ENCODE results near the gene TOP2B.

The TOP2B gene

GRCh38 chr3:25572919-25573385 lies 91.8 kb downstream of the TOP2B start:
- Histone ChIP-seq H3F3A (ENCODE audit: control insufficient read depth, insufficient read depth) (no peaks in the 10 kb centered on the region), H4K20me1 (ENCODE audit: control insufficient read depth, insufficient read depth, low read depth, low read length) (no peaks in the 10 kb centered on the region), H3K79me2 (ENCODE audit: control insufficient read depth, low read length) (no peaks in the 10 kb centered on the region), H3K4me3 (ENCODE audit: low read length) (no peak overlapping the region), H3K27ac (ENCODE audit: low read depth, low read length) (no peak overlapping the region), H3K36me3 (ENCODE audit: control insufficient read depth, low read length) (no peaks in the 10 kb centered on the region), H3K9me2 (replicated peaks; ENCODE audit: control insufficient read depth, low read length) (no peaks in the 10 kb centered on the region), H3K9me3 (ENCODE audit: control insufficient read depth, insufficient read depth, low read length) (no peaks in the 10 kb centered on the region), H3K27me3 (ENCODE audit: control insufficient read depth, low read length) (no peaks in the 10 kb centered on the region), H3K4me2 (ENCODE audit: low read length) (no peak overlapping the region), H3K4me1 (ENCODE audit: control insufficient read depth, low read length) (no peaks in the 10 kb centered on the region)
- TF ChIP-seq CTCF (IDR thresholded peaks at IDR 0.05; ENCODE audit: low read depth, low read length, poor library complexity, severe bottlenecking): no peak
- no peak for TF ChIP-seq EZH2phosphoT487 (IDR thresholded peaks at IDR 0.05; ENCODE audit: borderline replicate concordance, low read length)

- TF ChIP-seq EZH2phosphoT487 (IDR thresholded peaks at IDR 0.05; ENCODE audit: borderline replicate concordance, low read length) (no peak), CTCF (IDR thresholded peaks at IDR 0.05; ENCODE audit: low read depth, low read length, poor library complexity, severe bottlenecking) (no peak)
- Histone ChIP-seq H3K27ac (ENCODE audit: low read depth, low read length) (no peak overlapping the region), H3K4me3 (ENCODE audit: low read length) (no peak overlapping the region), H3K27me3 (ENCODE audit: control insufficient read depth, low read length) (no peaks in the 10 kb centered on the region), H3K36me3 (ENCODE audit: control insufficient read depth, low read length) (no peaks in the 10 kb centered on the region), H3K9me3 (ENCODE audit: control insufficient read depth, insufficient read depth, low read length) (no peaks in the 10 kb centered on the region), H4K20me1 (ENCODE audit: control insufficient read depth, insufficient read depth, low read depth, low read length) (no peaks in the 10 kb centered on the region), H3K4me1 (ENCODE audit: control insufficient read depth, low read length) (no peaks in the 10 kb centered on the region), H3F3A (ENCODE audit: control insufficient read depth, insufficient read depth) (no peaks in the 10 kb centered on the region), H3K79me2 (ENCODE audit: control insufficient read depth, low read length) (no peaks in the 10 kb centered on the region), H3K9me2 (replicated peaks; ENCODE audit: control insufficient read depth, low read length) (no peaks in the 10 kb centered on the region), H3K4me2 (ENCODE audit: low read length) (no peak overlapping the region)
Observed at GRCh38 chr3:25572336-25572735, 92.4 kb downstream of the TOP2B start.

GRCh38 chr3:25571285-25571684 lies 93.4 kb downstream of the TOP2B start:
- Histone ChIP-seq H3K4me2 (ENCODE audit: low read length) (no peak overlapping the region), H3K36me3 (ENCODE audit: control insufficient read depth, low read length) (no peaks in the 10 kb centered on the region), H3K4me1 (ENCODE audit: control insufficient read depth, low read length) (no peaks in the 10 kb centered on the region), H3K27me3 (ENCODE audit: control insufficient read depth, low read length) (no peaks in the 10 kb centered on the region), H3K9me2 (replicated peaks; ENCODE audit: control insufficient read depth, low read length) (no peaks in the 10 kb centered on the region), H3F3A (ENCODE audit: control insufficient read depth, insufficient read depth) (no peaks in the 10 kb centered on the region), H4K20me1 (ENCODE audit: control insufficient read depth, insufficient read depth, low read depth, low read length) (no peaks in the 10 kb centered on the region), H3K27ac (ENCODE audit: low read depth, low read length) (no peak overlapping the region), H3K79me2 (ENCODE audit: control insufficient read depth, low read length) (no peaks in the 10 kb centered on the region), H3K4me3 (ENCODE audit: low read length) (no peak overlapping the region), H3K9me3 (ENCODE audit: control insufficient read depth, insufficient read depth, low read length) (no peaks in the 10 kb centered on the region)
- TF ChIP-seq CTCF (IDR thresholded peaks at IDR 0.05; ENCODE audit: low read depth, low read length, poor library complexity, severe bottlenecking) (no peak), EZH2phosphoT487 (IDR thresholded peaks at IDR 0.05; ENCODE audit: borderline replicate concordance, low read length) (no peak)

All from DOHH2 (cell line).